Gastrocnemius medialis (tissue), 4 donors: ENCODE data around the gene MAPK8.

ENCODE experiments used
- POLR2A ChIP-seq, 2 donors: fragments of 450-650 bp; IDR thresholded peaks; one replicate each; pipeline ENCODE4 v1.6.1; 2017; ENCODE audit warnings: antibody characterized with exemption in 2 of 2, mild to moderate bottlenecking in 2 of 2, moderate library complexity in 2 of 2
- TF ChIP-seq, protein P1 (sequence below), 5 experiments: fragments of 450-650 bp in 3 of 5; fragments of 200-600 bp in 2 of 5; sonication (generic) in 2 of 5; IDR thresholded peaks in 4 of 5; conservative IDR thresholded peaks in 1 of 5; 1 replicate in 4 of 5; 2 replicates in 1 of 5; pipeline ENCODE4 v1.5.1; 2016 to 2019; ENCODE audit warnings: antibody characterized with exemption in 5 of 5, mild to moderate bottlenecking in 3 of 5, moderate library complexity in 3 of 5

DNA sequence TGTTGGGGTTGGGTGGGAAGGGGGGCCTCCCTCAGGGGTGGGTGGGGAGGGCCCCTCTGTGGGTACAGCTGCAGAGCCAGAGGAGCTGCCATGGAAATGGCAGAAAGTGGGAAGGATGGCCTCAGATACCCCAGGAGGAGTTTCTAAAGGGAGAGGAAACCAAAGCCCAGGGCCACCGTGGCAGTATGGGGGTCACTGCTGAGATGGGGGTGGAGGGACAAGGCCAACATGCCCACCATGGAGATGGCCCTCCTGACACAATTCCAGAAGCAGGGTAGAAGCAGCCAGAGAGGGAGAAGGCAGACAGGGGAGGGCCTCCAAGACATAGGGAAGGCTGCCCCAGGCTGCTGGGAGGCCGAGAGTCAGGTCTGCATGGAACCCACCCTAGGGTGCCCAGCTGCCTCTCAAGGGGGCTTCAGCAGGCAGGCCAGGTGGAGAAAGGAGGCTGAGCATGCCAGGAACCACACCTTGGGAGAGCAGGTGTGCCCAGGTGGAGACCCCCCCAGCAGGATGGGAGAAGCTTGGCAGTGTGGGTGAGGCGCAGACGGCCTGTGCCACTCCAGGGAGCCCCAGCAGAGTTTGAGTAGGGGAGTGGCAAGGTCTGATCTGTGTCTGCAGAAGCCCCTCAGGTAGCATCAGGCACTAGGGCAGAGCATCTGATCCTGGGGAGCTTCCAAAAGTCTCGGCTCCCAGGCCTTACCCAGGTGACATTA is 151.6 kb downstream of the MAPK8 start:
- TF ChIP-seq, protein P1, sequence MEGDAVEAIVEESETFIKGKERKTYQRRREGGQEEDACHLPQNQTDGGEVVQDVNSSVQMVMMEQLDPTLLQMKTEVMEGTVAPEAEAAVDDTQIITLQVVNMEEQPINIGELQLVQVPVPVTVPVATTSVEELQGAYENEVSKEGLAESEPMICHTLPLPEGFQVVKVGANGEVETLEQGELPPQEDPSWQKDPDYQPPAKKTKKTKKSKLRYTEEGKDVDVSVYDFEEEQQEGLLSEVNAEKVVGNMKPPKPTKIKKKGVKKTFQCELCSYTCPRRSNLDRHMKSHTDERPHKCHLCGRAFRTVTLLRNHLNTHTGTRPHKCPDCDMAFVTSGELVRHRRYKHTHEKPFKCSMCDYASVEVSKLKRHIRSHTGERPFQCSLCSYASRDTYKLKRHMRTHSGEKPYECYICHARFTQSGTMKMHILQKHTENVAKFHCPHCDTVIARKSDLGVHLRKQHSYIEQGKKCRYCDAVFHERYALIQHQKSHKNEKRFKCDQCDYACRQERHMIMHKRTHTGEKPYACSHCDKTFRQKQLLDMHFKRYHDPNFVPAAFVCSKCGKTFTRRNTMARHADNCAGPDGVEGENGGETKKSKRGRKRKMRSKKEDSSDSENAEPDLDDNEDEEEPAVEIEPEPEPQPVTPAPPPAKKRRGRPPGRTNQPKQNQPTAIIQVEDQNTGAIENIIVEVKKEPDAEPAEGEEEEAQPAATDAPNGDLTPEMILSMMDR (IDR thresholded peaks at IDR 0.05 in 4 of 5, conservative IDR thresholded peaks at IDR 0.05 in 1 of 5), result no peak
- no peak for TF ChIP-seq POLR2A (IDR thresholded peaks at IDR 0.05)
